Upper lobe of right lung (tissue), 1 donor: ENCODE results near the gene ZNF791. TPM values are rescaled to one million over a fixed set of nuclear protein-coding genes. Genes with fewer than 3 reads are reported as not detected.
"Not testable (repeated sequence)": the region's sequence is repeated elsewhere in the genome, so short reads cannot be mapped to it uniquely, and the experiment has no call there.

ENCODE experiments used
- ATAC-seq: fragments of 200-7000 bp; cut with Tn5 transposase; one replicate; pipeline ENCODE4 v1.9.1; 2020; ENCODE audit warnings: mild to moderate bottlenecking, moderate library complexity
- DNase-seq: peaks from one replicate; pipeline ENCODE4 v3.0.0-alpha.2; 2020
- H3K27ac ChIP-seq: fragments of 200-600 bp; one replicate; pipeline ENCODE4 v1.8.0; 2022
- H3K27me3 ChIP-seq: fragments of 200-600 bp; one replicate; pipeline ENCODE4 v1.8.0; 2022; ENCODE audit warnings: mild to moderate bottlenecking
- H3K36me3 ChIP-seq: fragments of 200-600 bp; one replicate; pipeline ENCODE4 v1.8.0; 2022
- H3K4me1 ChIP-seq: fragments of 200-600 bp; one replicate; pipeline ENCODE4 v1.8.0; 2022
- H3K4me3 ChIP-seq: fragments of 200-600 bp; one replicate; pipeline ENCODE4 v1.8.0; 2022; ENCODE audit warnings: mild to moderate bottlenecking
- H3K9me3 ChIP-seq: fragments of 200-600 bp; one replicate; pipeline ENCODE4 v1.8.0; 2022
- intact Hi-C: fragments of 100-400 bp; cut with DNase I; formaldehyde crosslinking; loops from one replicate; pipeline ENCODE4 v1.11.0; 2022
- long read RNA-seq: library from polyadenylated mRNA; unstranded; transcript quantifications from one replicate; pipeline ENCODE4 v2.0.0, GENCODE V29; 2021
- total RNA-seq: library from RNA; stranded (reverse); fragmentation: NEBNext Ultra II Directional; extraction: Animal tissue kit (Norgen Biotek cat#: 25700); gene quantifications from one replicate; pipeline ENCODE4 v1.2.1, GENCODE V29; 2021
- TF ChIP-seq, protein P1 (sequence below): fragments of 200-600 bp; IDR thresholded peaks from one replicate; pipeline ENCODE4 v1.8.0; 2022; ENCODE audit warnings: antibody characterized with exemption
- donor health status: DM: no; HTN: yes; CAD: no; lungs with severe emphysema.

The ZNF791 gene
- total RNA-seq, result 29.7 TPM
- long read RNA-seq, full-length matches to known transcripts, result 15 of 19 reads
- long read RNA-seq, partial matches to known transcripts, result 0 of 19 reads
- long read RNA-seq, other reads (novel, unspliced or antisense), result 4 of 19 reads

DNA sequence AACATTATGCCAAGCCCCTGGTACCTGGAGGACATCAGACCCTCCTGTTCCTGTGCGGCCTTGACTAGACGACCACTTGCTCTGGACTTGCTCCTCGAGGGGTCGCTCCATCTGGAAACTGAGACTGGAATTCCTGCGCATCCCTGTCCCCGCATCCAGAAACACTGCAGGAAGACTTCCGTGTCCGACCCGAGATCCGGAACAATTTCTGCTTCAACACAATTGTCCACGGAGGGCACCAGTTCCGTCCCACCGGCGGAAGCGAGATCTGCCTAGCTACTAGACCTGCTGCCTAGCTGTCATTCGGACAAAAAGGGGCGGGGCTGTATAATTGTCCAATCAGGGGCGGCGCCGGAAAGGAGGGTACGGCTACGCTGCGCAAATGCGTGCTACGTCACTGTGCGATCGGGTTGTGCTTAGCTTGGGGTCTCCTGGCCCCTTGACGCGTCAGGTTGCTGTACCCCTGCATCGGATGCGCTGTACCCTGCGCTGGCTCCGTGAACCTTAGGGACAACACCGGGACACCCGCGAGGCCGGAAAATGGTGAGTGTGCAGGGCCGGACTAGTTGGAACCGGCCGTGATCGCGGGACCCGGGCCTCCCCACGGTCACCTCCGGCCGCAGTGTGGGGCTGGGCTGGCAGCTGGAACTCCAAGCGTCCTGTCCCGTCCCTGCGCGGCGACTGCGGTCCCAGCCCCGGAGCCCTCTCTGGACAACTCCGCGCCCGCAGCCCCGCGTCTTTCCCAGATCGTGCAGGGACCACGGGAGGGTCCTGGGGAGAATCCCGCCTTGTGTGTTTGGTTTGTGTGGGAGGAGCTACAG lies at the start of gene ZNF791, which contains the start of gene ZNF490:
ZNF791 (plus strand) TSS at position 381 of the 821 bp plus-strand sequence; CDS start at position 541, 160 bp downstream.
ZNF490 (minus strand) TSS at position 274 of the 821 bp plus-strand sequence; CDS start at position 141, 133 bp downstream.
- peak; percentile 98 for DNase-seq
- ATAC-seq, result peak; percentile 99
- intact Hi-C loops, result no loop called here
- peaks cover 47% of the 10 kb centered on the region for H3K36me3 ChIP-seq
- H3K9me3 ChIP-seq, result no peaks in the 10 kb centered on the region
- TF ChIP-seq, protein P1, sequence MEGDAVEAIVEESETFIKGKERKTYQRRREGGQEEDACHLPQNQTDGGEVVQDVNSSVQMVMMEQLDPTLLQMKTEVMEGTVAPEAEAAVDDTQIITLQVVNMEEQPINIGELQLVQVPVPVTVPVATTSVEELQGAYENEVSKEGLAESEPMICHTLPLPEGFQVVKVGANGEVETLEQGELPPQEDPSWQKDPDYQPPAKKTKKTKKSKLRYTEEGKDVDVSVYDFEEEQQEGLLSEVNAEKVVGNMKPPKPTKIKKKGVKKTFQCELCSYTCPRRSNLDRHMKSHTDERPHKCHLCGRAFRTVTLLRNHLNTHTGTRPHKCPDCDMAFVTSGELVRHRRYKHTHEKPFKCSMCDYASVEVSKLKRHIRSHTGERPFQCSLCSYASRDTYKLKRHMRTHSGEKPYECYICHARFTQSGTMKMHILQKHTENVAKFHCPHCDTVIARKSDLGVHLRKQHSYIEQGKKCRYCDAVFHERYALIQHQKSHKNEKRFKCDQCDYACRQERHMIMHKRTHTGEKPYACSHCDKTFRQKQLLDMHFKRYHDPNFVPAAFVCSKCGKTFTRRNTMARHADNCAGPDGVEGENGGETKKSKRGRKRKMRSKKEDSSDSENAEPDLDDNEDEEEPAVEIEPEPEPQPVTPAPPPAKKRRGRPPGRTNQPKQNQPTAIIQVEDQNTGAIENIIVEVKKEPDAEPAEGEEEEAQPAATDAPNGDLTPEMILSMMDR, result peak; percentile 6
- peaks cover 37% of the 10 kb centered on the region for H3K4me1 ChIP-seq
- H3K4me3 ChIP-seq, result peak within 1 kb of the TSS; percentile 97
- no peaks in the 10 kb centered on the region for H3K27me3 ChIP-seq
- peak within 1 kb of the TSS; percentile 99 for H3K27ac ChIP-seq

DNA sequence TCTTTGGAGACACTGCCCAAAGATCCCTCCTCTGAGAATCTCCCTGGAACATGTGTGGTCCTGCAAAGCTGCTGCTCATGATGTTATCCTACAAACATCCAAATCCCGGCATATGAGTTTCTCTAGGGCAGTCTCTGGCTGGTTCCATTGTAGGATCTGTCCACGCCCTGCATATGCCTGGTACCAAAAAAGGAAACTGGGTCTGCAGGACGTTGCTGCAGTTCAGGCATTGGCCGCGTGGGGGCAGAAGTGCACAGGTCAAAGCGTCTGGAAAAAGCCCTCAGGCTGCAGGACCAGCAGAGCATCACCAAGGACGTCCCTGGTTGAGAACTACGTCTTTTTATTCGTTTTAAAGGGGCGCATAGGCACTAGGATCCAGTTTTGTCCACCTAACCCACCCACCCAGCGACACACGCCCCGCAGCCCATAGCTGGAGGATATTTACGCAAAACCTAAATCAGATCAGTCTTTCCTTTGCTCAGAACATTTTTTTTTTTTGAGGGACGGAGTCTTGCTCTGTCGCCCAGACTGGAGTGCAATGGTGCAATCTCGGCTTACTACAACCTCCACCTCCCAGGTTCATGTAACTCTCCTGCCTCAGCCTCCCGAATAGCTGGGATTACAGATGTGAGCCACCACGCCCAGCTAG lies 46.6 kb upstream of the ZNF791 start:
- Histone ChIP-seq H3K27me3 (no peaks in the 10 kb centered on the region), H3K9me3 (no peaks in the 10 kb centered on the region), H3K4me1 (no peaks in the 10 kb centered on the region), H3K36me3 (no peaks in the 10 kb centered on the region), H3K4me3 (no peak overlapping the region), H3K27ac (no peak overlapping the region)
- TF ChIP-seq, protein P1, result peak; percentile 97
- intact Hi-C loops, result loop anchor here (10.0 kb wide), 1 partner anchor 111 kb away; no protein-coding TSS in a partner anchor
- ATAC-seq (peak; percentile 100), DNase-seq (peak; percentile 93)

DNA sequence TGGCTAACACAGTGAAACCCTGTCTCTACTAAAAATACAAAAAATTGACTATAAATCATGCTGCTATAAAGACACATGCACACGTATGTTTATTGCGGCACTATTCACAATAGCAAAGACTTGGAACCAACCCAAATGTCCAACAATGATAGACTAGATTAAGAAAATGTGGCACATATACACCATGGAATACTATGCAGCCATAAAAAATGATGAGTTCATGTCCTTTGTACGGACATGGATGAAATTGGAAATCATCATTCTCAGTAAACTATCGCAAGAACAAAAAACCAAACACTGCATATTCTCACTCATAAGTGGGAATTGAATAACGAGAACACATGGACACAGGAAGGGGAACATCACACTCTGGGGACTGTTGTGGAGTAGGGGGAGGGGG lies 44.3 kb upstream of the ZNF791 start:
- H3K36me3 ChIP-seq, H3K4me1 ChIP-seq, DNase-seq, ATAC-seq, H3K27ac ChIP-seq, H3K4me3 ChIP-seq, H3K9me3 ChIP-seq, H3K27me3 ChIP-seq: not testable (repeated sequence)
- intact Hi-C loops, result loop anchor here (10.0 kb wide), 1 partner anchor 108 kb away; no protein-coding TSS in a partner anchor

DNA sequence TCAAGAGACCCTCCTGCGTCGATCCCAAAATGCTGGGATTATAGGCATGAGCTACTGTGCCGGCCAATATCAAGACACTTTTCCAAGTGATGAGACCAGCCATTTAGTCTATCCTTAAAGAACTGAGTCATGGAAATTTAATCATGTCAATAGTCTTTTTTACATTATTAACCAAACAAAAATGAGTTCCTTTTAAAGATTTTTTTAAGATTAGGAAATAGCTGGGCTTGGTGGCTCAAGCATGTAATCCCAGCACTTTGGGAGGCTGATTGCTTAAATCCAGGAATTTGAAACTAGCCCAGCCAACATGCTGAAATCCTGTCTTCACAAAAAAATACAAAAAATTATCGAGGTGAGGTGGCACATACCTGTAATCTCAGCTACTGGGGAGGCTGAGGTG lies 42.8 kb upstream of the ZNF791 start:
- DNase-seq (no peak), ATAC-seq (no peak)
- Histone ChIP-seq H3K27ac (no peak overlapping the region), H3K4me1 (no peaks in the 10 kb centered on the region), H3K9me3 (no peaks in the 10 kb centered on the region), H3K36me3 (no peaks in the 10 kb centered on the region), H3K27me3 (no peaks in the 10 kb centered on the region), H3K4me3 (no peak overlapping the region)
- TF ChIP-seq, protein P1, result no peak
- intact Hi-C loops, result loop anchor here (10.0 kb wide), 1 partner anchor 107 kb away; no protein-coding TSS in a partner anchor

DNA sequence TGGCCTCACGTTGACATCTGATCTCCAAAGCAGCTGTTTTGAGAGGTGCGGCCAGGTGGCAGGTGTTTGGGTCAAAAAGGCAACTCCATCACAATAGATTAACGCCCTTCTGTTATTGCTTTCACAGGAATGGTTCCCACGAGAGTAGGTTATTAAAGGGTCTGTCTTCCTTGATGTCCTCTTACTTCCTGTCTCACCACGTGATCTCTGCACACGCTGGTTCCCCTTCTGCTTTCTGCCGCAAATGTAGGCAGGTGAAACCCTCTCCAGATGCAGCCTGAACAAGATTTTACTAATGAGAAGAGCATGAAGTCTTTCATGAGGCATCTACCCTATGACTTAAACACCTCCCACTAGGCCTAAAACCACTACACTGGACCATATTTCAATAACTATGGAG lies 36.7 kb upstream of the ZNF791 start:
- ATAC-seq, result no peak
- TF ChIP-seq, protein P1, result no peak
- H3K4me3 ChIP-seq, result no peak overlapping the region

More for the DNA sequence above, 36.7 kb upstream of the ZNF791 start:
- H3K27ac ChIP-seq, result no peak overlapping the region
- H3K9me3 ChIP-seq, result no peaks in the 10 kb centered on the region
- intact Hi-C loops, result no loop called here
- DNase-seq, result no peak
- no peaks in the 10 kb centered on the region for H3K27me3 ChIP-seq
- no peaks in the 10 kb centered on the region for H3K4me1 ChIP-seq
- H3K36me3 ChIP-seq, result no peaks in the 10 kb centered on the region
